Nephron progenitor cell (in vitro differentiated cells): ENCODE data around the gene ZNF525.
"Not testable (repeated sequence)": the region's sequence is repeated elsewhere in the genome, so short reads cannot be mapped to it uniquely, and the experiment has no call there.

ENCODE experiments used
- DNase-seq: peaks from one replicate; pipeline ENCODE4 v3.0.0; 2021
- H3K27ac Mint-ChIP-seq: 2 replicates; pipeline ENCODE4 v1.8.0; 2021; ENCODE audit warnings: mild to moderate bottlenecking, moderate library complexity, mixed read lengths
- H3K27me3 Mint-ChIP-seq: 2 replicates; pipeline ENCODE4 v1.8.0; 2021; ENCODE audit warnings: mild to moderate bottlenecking, low read depth, mixed read lengths; ENCODE audit not compliant: poor library complexity
- H3K36me3 Mint-ChIP-seq: 2 replicates; pipeline ENCODE4 v1.8.0; 2021; ENCODE audit warnings: low read depth, mixed read lengths
- H3K4me1 Mint-ChIP-seq: 2 replicates; pipeline ENCODE4 v1.8.0; 2021; ENCODE audit warnings: mixed read lengths
- H3K4me3 Mint-ChIP-seq: 2 replicates; pipeline ENCODE4 v1.8.0; 2021; ENCODE audit warnings: mild to moderate bottlenecking, moderate library complexity, mixed read lengths
- H3K9me3 Mint-ChIP-seq: 2 replicates; pipeline ENCODE4 v1.8.0; 2021; ENCODE audit warnings: mild to moderate bottlenecking, moderate library complexity, mixed read lengths
- CTCF ChIP-seq: fragments of 200-600 bp; sonication (generic); IDR thresholded peaks from 2 replicates; pipeline ENCODE4 v1.5.0; 2021; ENCODE audit warnings: antibody characterized with exemption

ZNF525 gene

DNA sequence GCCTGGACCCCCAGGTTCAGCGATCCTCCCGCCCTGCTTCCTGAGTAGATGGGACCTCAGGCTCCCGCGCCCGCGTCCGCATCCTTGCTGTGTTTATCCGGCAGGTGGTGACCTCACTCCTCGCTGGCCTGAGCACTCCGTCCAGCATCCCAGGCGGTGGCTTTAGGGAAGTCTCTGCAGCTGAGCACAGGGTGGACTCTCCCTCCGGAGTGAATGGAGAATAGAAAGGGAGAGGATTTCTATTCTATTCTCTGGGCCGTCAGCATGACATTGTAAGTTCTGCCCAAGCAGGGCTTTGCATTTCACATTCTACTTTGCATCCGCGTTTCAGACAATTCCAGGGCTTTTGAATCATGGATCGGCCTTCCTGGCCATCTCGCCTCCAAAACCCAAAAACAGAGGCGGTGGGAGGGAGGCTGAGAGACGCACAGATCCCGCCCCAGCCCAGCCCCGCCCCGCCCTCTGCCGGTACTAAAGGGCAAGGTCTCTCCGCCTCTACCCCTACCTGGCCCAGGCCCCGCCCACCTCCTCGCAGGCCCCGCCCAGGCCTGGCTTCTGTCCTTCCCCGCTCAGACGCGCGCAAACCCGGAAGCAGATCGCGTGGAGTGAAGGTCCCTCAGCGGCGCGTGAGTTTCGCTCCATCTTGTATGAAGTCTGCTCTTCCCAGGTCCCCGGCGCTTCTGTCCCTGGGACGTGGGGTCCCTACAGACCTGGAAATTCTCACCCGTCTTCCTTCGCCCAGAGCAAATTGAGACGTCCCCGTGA, at the start of gene ZNF525:
TSS of gene ZNF525 (plus strand) at position 572 of the 765 bp plus-strand sequence. CDS start 6,577 bp downstream, outside the sequence.
- H3K4me3 Mint-ChIP-seq, result peak within 1 kb of the TSS; percentile 92
- H3K9me3 Mint-ChIP-seq, result peaks cover 18% of the 10 kb centered on the region
- peak; percentile 24 for TF ChIP-seq CTCF
- H3K27me3 Mint-ChIP-seq, result peaks cover 24% of the 10 kb centered on the region
- DNase-seq, result peak; percentile 96
- H3K27ac Mint-ChIP-seq, result peak within 1 kb of the TSS; percentile 90
- peaks cover 34% of the 10 kb centered on the region for H3K4me1 Mint-ChIP-seq
- H3K36me3 Mint-ChIP-seq, result no peaks in the 10 kb centered on the region

DNA sequence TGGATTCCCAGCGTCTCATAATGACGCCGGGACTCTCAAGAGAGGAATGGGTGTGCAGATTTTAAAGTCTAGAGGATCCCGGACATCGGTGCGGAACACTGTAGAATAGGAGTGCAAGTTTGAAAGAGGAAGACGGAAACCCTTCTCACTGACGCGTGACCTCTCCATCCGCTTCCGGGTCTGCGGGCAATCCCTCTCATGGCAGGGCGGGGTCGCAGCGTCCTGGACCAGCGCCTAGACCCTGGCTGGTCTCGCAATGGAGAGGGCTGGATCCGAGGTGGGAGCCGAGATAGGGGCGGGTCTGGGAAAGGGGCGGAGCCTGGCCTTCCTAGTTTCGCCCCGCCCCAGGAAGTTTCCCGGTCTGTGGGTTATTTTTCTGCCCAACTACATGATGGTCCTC, 36.5 kb upstream of the ZNF525 start:
- Mint-ChIP-seq H3K27me3 (peaks cover 4% of the 10 kb centered on the region), H3K4me1 (peaks cover 7% of the 10 kb centered on the region), H3K4me3 (no peak overlapping the region), H3K27ac (no peak overlapping the region), H3K9me3 (peaks cover 75% of the 10 kb centered on the region), H3K36me3 (peaks cover 11% of the 10 kb centered on the region)
- no peak for DNase-seq
- TF ChIP-seq CTCF, result no peak

- H3K36me3 Mint-ChIP-seq, result peaks cover 28% of the 10 kb centered on the region
- H3K9me3 Mint-ChIP-seq, result peaks cover 56% of the 10 kb centered on the region
- peaks cover 25% of the 10 kb centered on the region for H3K4me1 Mint-ChIP-seq
- peak overlapping the region; percentile 88 for H3K4me3 Mint-ChIP-seq
- no peak for TF ChIP-seq CTCF
- H3K27ac Mint-ChIP-seq, result no peak overlapping the region
- H3K27me3 Mint-ChIP-seq, result no peaks in the 10 kb centered on the region
- DNase-seq, result no peak
Measured at GRCh38 chr19:53332484-53332883, 33.0 kb upstream of the ZNF525 start.

DNA sequence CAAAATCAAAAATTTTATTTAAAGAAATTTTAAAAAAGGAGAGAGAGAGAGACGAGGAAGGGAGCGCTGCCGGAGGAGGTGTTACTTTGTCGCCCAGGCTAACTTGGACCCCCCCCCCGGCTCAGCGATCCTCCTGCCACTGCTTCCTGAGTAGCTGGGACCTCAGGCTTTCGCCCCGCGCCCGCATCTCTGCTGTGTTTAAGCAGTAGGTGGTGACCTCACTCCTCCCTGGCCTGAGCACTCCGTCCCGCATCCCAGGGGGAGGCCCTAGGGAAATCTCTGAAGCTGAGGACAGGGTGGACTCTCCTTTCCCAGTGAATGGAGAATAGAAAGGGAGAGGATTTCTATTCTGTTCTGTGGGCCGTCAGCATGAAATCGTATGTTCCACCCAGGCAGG, 32.4 kb upstream of the ZNF525 start:
- peaks cover 32% of the 10 kb centered on the region for H3K36me3 Mint-ChIP-seq
- DNase-seq, result peak; percentile 55
- H3K9me3 Mint-ChIP-seq, result peaks cover 51% of the 10 kb centered on the region
- no peaks in the 10 kb centered on the region for H3K27me3 Mint-ChIP-seq
- H3K4me1 Mint-ChIP-seq, result peaks cover 25% of the 10 kb centered on the region
- peak overlapping the region; percentile 88 for H3K4me3 Mint-ChIP-seq
- no peak for TF ChIP-seq CTCF
- peak overlapping the region; percentile 92 for H3K27ac Mint-ChIP-seq

DNA sequence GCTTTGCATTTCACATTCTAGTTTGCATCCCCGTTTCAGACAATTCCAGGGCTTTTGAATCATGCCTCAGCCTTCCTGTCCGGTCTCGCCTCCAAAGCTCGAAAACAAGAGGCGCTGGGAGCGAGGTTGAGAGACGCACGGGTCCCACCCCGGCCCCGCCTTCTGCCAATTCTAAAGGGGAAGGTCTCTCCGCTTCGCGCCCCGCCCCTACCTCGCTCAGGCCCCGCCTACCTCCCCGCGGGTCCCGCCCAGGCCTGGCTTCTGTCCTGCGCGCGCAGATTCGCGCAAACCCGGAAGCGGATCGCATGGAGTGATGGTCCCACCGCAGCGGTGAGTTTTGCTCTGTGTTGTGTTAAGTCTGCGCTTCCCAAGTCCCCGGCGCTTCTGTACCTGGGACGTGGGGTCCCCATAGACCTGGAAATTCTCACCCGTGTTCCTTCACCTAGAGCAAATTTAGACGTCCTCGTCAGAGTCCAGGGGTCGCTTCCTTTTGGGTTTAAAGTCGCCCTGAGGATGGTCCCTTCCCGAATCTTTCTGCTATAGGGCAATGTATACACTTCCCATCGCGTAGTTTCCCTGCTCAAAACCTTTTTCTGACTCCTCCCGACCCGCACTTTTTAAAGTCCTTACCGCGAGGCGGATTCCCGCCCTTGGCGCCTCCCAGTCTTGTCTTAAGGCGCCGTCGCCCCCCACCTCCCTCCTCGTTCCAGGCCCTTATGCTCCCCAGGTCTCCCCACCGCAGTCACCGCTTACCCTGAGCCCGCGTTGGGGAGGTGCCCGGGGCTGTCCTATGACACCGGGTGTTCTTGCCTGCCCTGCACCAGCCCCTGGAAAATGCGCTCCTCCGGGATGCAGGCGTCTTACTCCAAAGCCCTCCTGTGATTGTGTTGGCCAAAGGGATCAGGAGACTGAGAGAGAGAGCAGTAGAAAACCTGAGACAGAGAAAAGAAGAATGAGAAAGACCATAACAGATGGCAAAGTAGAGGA, 31.7 kb upstream of the ZNF525 start, which contains the start of gene ZNF845:
TSS of gene ZNF845 (plus strand) at position 287 of the 987 bp plus-strand sequence. CDS start 7,559 bp downstream, outside the sequence.
- Mint-ChIP-seq H3K9me3 (peaks cover 48% of the 10 kb centered on the region), H3K4me3 (peak within 1 kb of the TSS; percentile 88), H3K27me3 (no peaks in the 10 kb centered on the region), H3K27ac (peak within 1 kb of the TSS; percentile 92), H3K36me3 (peaks cover 39% of the 10 kb centered on the region), H3K4me1 (peaks cover 25% of the 10 kb centered on the region)
- peak; percentile 98 for DNase-seq
- TF ChIP-seq CTCF, result no peak

GRCh38 chr19:53344403-53344802, 21.1 kb upstream of the ZNF525 start:
- not testable (repeated sequence) for H3K27ac Mint-ChIP-seq, H3K4me1 Mint-ChIP-seq, DNase-seq, H3K4me3 Mint-ChIP-seq, H3K27me3 Mint-ChIP-seq
- Mint-ChIP-seq H3K36me3 (peaks cover 100% of the 10 kb centered on the region), H3K9me3 (peaks cover 78% of the 10 kb centered on the region)
